AG09309 (cell line): ENCODE data around the gene BEGAIN.

Source experiments
- DNase-seq: peaks from one replicate; pipeline ENCODE4 v3.0.0-alpha.2; 2010; ENCODE audit warnings: low read depth
- H3K4me3 ChIP-seq: 2 replicates; pipeline ENCODE4 v1.5.1; 2011; ENCODE audit warnings: mild to moderate bottlenecking, low read depth, low read length, moderate library complexity; ENCODE audit not compliant: control insufficient read depth
- CTCF ChIP-seq: IDR thresholded peaks from 2 replicates; pipeline ENCODE4 v1.5.1; 2011; ENCODE audit warnings: mild to moderate bottlenecking, low read depth, low read length, inconsistent platforms; ENCODE audit not compliant: insufficient read depth, control insufficient read depth; ENCODE audit errors: missing control alignments

The BEGAIN gene

GRCh38 chr14:100620255-100621100 is 33.3 kb upstream of the BEGAIN start:
- TF ChIP-seq CTCF, result no peak
- DNase-seq, result no peak
- no peak overlapping the region for H3K4me3 ChIP-seq

GRCh38 chr14:100619396-100620254 is 32.4 kb upstream of the BEGAIN start:
- TF ChIP-seq CTCF, result no peak

GRCh38 chr14:100618763-100619320 is 31.6 kb upstream of the BEGAIN start:
- TF ChIP-seq CTCF, result no peak
- H3K4me3 ChIP-seq, result no peak overlapping the region
- no peak for DNase-seq

More at GRCh38 chr14:100619396-100620254, 32.4 kb upstream of the BEGAIN start:
- no peak for DNase-seq
- no peak overlapping the region for H3K4me3 ChIP-seq

GRCh38 chr14:100618318-100618693 is 31.1 kb upstream of the BEGAIN start:
- no peak for DNase-seq
- no peak for TF ChIP-seq CTCF
- H3K4me3 ChIP-seq, result no peak overlapping the region

- DNase-seq, result no peak
- no peak overlapping the region for H3K4me3 ChIP-seq
- no peak for TF ChIP-seq CTCF
Observed at GRCh38 chr14:100617410-100618317, 30.4 kb upstream of the BEGAIN start.

GRCh38 chr14:100616854-100617409 is 29.7 kb upstream of the BEGAIN start:
- H3K4me3 ChIP-seq, result no peak overlapping the region
- TF ChIP-seq CTCF, result no peak
- no peak for DNase-seq
